ENCODE data around the gene TSPAN9. TPM values are rescaled to one million over a fixed set of nuclear protein-coding genes. Genes with fewer than 3 reads are reported as not detected.

The TSPAN9 gene
- total RNA-seq, 1 donor from 2014 or later, result 23.8 TPM

- no peaks in the 10 kb centered on the region for H3K9me3 Mint-ChIP-seq
- no peak overlapping the region for H3K27ac Mint-ChIP-seq (ENCODE audit: unreplicated experiment)
- no peak overlapping the region for H3K4me3 Mint-ChIP-seq
- no peaks in the 10 kb centered on the region for H3K36me3 Mint-ChIP-seq (ENCODE audit: low read depth)
- H3K27me3 Mint-ChIP-seq (ENCODE audit: low read depth), result no peaks in the 10 kb centered on the region
- no peak for TF ChIP-seq CTCF (conservative IDR thresholded peaks at IDR 0.05)
- no peak for DNase-seq (ENCODE audit: low read depth, low spot score)
- peaks cover 21% of the 10 kb centered on the region for H3K4me1 Mint-ChIP-seq
Measured at GRCh38 chr12:3032770-3033538, 44.2 kb upstream of the TSPAN9 start.

GRCh38 chr12:3033539-3033867, 43.7 kb upstream of the TSPAN9 start:
- H3K4me3 Mint-ChIP-seq, result no peak overlapping the region
- TF ChIP-seq CTCF (conservative IDR thresholded peaks at IDR 0.05), result no peak
- peaks cover 21% of the 10 kb centered on the region for H3K4me1 Mint-ChIP-seq
- H3K27me3 Mint-ChIP-seq (ENCODE audit: low read depth), result no peaks in the 10 kb centered on the region
- H3K36me3 Mint-ChIP-seq (ENCODE audit: low read depth), result no peaks in the 10 kb centered on the region
- peak overlapping the region; percentile 52 for H3K27ac Mint-ChIP-seq (ENCODE audit: unreplicated experiment)
- DNase-seq (ENCODE audit: low read depth, low spot score), result no peak
- no peaks in the 10 kb centered on the region for H3K9me3 Mint-ChIP-seq

DNA sequence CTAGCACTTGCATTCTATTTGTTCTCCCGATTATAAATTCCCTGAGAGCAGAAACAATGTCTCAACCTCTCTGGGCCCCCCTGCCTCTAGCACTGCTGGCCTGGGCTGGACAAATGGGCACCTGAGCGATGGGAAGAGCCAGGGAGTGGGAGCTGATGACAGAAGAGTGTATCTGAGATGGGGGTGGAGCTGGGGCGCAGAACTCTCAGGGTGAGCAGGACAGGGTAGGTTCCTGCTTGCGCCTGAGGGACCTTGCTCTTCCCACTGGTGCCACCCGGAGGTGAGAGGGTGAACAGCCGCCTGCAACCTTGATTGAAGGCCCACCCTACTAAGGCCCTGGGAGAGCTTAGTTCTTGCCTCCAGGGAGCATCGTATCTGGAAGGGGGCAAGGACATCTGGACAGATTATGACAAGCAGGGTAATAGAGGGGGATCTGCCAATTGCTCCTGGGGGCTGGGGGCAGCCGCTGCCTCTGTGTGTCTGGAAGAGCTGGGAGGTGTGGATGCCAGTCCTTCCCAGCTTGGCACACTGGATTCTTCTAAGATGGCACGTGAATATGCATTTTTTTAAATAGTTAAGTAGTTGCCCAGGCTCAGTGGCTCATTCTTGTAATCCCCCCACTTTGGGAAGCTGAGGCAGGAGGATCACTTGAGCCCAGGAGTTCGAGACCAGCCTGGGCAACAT, 43.0 kb upstream of the TSPAN9 start:
- H3K9me3 Mint-ChIP-seq, result no peaks in the 10 kb centered on the region
- H3K27me3 Mint-ChIP-seq (ENCODE audit: low read depth), result no peaks in the 10 kb centered on the region
- peak; percentile 86 for TF ChIP-seq CTCF (conservative IDR thresholded peaks at IDR 0.05)
- peaks cover 21% of the 10 kb centered on the region for H3K4me1 Mint-ChIP-seq
- DNase-seq (ENCODE audit: low read depth, low spot score), result peak; percentile 70
- peak overlapping the region; percentile 71 for H3K4me3 Mint-ChIP-seq
- H3K27ac Mint-ChIP-seq (ENCODE audit: unreplicated experiment), result peak overlapping the region; percentile 86
- H3K36me3 Mint-ChIP-seq (ENCODE audit: low read depth), result no peaks in the 10 kb centered on the region

GRCh38 chr12:3035171-3035570, 42.0 kb upstream of the TSPAN9 start:
- Mint-ChIP-seq H3K9me3 (no peaks in the 10 kb centered on the region), H3K36me3 (ENCODE audit: low read depth) (no peaks in the 10 kb centered on the region), H3K4me3 (no peak overlapping the region), H3K27me3 (ENCODE audit: low read depth) (no peaks in the 10 kb centered on the region), H3K27ac (ENCODE audit: unreplicated experiment) (no peak overlapping the region), H3K4me1 (peaks cover 21% of the 10 kb centered on the region)
- no peak for DNase-seq (ENCODE audit: low read depth, low spot score)
- no peak for TF ChIP-seq CTCF (conservative IDR thresholded peaks at IDR 0.05)

DNA sequence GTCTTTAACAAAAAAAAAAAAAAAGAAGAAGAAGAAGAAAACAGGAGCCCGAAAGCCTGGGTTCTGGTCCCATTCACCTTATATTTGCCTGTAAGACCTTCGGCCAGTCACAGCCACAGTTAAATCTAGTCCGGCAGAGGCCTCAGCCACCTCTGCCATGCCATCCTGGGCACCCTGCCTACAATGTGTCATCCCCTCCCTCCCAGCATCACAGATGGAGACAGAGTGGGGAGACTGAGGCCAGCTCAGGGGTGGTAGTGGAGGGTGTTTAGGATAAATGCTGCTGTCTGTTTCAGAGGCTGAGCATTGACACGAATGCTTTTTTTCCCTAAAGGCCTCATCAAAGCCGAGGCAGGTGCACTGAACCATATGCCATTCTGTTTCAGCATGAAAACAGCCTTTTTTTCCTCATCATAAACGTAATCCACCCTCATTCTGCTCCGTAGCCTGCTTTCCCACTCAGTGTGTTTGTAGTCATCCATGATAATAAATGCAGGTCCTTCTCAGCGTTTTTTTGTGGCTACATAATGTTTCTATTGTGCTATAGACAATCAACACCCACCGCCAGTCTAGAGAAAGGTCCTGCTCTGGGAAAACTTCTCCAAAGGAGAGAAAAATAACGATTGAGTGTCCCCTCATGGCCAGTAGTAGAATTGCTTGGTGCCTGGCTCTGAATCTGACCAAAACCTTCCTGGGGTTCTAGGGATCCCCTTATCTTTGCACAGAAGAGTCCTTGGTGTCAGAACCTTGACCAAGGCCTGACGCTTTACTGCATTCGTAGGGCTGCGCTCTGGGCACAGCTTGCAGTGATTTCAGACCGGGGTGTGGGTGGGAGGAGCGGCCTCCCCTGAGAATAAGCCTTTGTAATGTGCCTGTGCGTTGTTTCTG, 41.1 kb upstream of the TSPAN9 start:
- H3K9me3 Mint-ChIP-seq, result no peaks in the 10 kb centered on the region
- peak; percentile 65 for TF ChIP-seq CTCF (conservative IDR thresholded peaks at IDR 0.05)
- H3K4me1 Mint-ChIP-seq, result peaks cover 21% of the 10 kb centered on the region
- no peaks in the 10 kb centered on the region for H3K36me3 Mint-ChIP-seq (ENCODE audit: low read depth)
- H3K27ac Mint-ChIP-seq (ENCODE audit: unreplicated experiment), result peak overlapping the region; percentile 44
- no peak for DNase-seq (ENCODE audit: low read depth, low spot score)
- H3K4me3 Mint-ChIP-seq, result no peak overlapping the region
- no peaks in the 10 kb centered on the region for H3K27me3 Mint-ChIP-seq (ENCODE audit: low read depth)

Data from neural crest cell (in vitro differentiated cells).